GM12891 (cell line): ENCODE measurements around the gene MAP4K4.

Source experiments
- PAX5 ChIP-seq: IDR thresholded peaks from 2 replicates; pipeline ENCODE4 v1.6.1; 2011; ENCODE audit warnings: low read length, moderate library complexity, mild to moderate bottlenecking; ENCODE audit not compliant: insufficient read depth, severe bottlenecking
- POLR2A ChIP-seq: IDR thresholded peaks from 2 replicates; pipeline ENCODE4 v1.6.1; 2011; ENCODE audit warnings: low read depth, low read length, control low read depth
- POLR2AphosphoS5 ChIP-seq: IDR thresholded peaks from 2 replicates; pipeline ENCODE4 v1.6.1; 2011; ENCODE audit warnings: low read depth, low read length, control low read depth
- SPI1 ChIP-seq: IDR thresholded peaks from 2 replicates; pipeline ENCODE4 v1.6.1; 2011; ENCODE audit warnings: low read depth, low read length, control low read depth

DNA sequence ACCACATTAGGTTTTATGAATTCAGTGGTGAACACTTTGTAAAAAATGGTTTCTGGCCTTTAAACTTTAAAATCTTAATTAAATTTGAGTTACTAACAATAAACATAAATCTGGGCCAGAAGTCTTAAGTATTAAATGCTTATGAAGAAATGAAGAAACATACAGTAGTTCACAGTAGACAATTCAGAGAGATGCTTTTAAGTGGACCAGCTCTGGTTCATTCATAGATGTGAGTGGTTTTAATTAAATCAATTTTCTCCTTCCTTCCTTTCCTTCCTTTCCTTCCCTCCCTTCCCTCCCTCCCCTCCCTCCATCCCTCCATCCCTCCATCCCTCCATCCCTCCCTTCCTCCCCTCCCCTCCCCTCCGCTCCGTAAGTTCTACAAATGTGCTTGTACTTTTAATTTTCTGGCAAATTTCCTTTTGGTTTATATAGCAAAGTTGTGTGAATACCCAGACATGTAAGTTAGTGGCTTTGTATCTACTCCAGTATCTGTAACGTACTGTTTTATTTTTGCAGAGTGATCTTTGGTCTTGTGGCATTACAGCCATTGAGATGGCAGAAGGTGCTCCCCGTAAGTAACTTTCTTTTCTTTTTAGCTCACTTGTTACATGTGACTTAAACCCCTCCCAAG lies 136.5 kb downstream of the MAP4K4 start:
- TF ChIP-seq POLR2A = no peak
- no peak for TF ChIP-seq POLR2AphosphoS5
- TF ChIP-seq PAX5 = no peak
- no peak for TF ChIP-seq SPI1
